MM.1S (cell line): ENCODE data around the gene TOM1.

ENCODE experiments used
- EZH2 ChIP-seq: fragments of 300-600 bp; sonication (generic); optimal IDR thresholded peaks from 2 replicates; pipeline ENCODE3; 2017; ENCODE audit warnings: low read depth, mild to moderate bottlenecking, antibody characterized with exemption, low read length, mixed read lengths
- EZH2phosphoT487 ChIP-seq: fragments of 300-600 bp; sonication (generic); IDR thresholded peaks from 2 replicates; pipeline ENCODE4 v1.6.1; 2018; ENCODE audit warnings: antibody characterized with exemption, low read length
- TF ChIP-seq, protein P1 (sequence below): fragments of 300-600 bp; sonication (generic); IDR thresholded peaks from 2 replicates; pipeline ENCODE4 v1.5.1; 2016; ENCODE audit warnings: antibody characterized with exemption, low read length, mixed read lengths

DNA sequence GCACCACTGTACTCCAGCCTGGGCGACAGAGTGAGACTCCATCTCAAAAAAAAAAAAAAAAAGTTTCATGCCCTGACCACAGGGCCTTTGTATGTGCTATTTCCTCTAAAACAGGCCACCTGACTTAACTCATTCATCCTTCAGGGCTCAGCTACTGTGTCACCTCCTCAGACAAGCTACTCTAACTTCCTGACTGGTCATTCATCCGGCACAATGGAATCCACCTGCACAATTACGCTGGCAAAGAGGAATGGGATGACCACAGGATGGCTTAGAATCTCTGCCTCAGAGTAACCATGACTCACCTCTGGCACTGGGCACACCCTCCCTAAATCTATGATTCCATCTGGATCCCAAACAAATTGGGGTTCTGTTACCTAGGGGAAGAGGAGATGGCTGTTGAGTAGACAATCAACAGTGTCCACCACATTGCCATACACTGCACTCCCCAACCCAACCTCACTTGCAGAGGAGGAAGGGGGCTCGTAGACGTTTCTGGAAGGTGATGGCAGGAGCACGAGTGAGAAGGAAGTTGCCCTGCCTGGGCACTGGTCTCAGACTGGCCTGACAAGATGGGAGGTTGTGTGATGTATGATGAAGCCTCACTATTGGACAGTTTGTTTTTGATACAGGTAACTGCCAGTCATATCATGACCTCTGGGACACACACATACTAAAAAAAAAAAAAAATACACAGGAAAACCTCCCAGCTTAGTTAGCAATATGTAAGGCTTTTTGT, 58.4 kb downstream of the TOM1 start:
- TF ChIP-seq, protein P1, sequence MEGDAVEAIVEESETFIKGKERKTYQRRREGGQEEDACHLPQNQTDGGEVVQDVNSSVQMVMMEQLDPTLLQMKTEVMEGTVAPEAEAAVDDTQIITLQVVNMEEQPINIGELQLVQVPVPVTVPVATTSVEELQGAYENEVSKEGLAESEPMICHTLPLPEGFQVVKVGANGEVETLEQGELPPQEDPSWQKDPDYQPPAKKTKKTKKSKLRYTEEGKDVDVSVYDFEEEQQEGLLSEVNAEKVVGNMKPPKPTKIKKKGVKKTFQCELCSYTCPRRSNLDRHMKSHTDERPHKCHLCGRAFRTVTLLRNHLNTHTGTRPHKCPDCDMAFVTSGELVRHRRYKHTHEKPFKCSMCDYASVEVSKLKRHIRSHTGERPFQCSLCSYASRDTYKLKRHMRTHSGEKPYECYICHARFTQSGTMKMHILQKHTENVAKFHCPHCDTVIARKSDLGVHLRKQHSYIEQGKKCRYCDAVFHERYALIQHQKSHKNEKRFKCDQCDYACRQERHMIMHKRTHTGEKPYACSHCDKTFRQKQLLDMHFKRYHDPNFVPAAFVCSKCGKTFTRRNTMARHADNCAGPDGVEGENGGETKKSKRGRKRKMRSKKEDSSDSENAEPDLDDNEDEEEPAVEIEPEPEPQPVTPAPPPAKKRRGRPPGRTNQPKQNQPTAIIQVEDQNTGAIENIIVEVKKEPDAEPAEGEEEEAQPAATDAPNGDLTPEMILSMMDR, result no peak
- TF ChIP-seq EZH2phosphoT487, result no peak
- TF ChIP-seq EZH2, result no peak
